Activated CD4-positive, alpha-beta T cell treated with anti-CD3 and anti-CD28 coated beads, Interleukin-2, amount 50 U/mL, for 24 hours (primary cell): ENCODE measurements around the gene KIR3DL3.
"Not testable (repeated sequence)": the region's sequence is repeated elsewhere in the genome, so short reads cannot be mapped to it uniquely, and the experiment has no call there.

Experiments used
- DNase-seq, 2 donors: peaks; one replicate each; pipeline ENCODE4 v3.0.0-alpha.2; 2020; ENCODE audit warnings: low read depth in 1 of 2, low spot score in 1 of 2

KIR3DL3 gene

DNA sequence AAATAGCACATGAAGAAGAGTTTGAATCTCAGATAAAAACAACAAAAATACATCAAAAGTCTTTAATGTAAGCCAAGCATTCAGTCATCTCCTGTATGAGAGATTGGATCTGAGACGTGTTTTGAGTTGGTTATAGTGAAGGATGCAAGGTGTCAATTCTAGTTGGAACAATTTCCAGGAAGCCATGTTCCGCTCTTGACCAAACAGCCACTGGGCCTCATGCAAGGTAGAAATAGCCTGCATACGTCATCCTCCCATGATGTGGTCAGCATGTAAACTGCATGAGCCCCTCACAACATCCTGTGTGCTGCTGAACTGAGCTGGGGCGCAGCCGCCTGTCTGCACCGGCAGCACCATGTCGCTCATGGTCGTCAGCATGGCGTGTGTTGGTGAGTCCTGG, at the start of gene KIR3DL3:
TSS of gene KIR3DL3 (plus strand) at position 301 of the 400 bp plus-strand sequence. CDS start at position 356, 55 bp downstream.
- DNase-seq, result no peak

- DNase-seq, result peak in 1 of 2 donors; percentile 48
These were observed 47.9 kb upstream of the KIR3DL3 start for GRCh38 chr19:54676210-54676834.

DNA sequence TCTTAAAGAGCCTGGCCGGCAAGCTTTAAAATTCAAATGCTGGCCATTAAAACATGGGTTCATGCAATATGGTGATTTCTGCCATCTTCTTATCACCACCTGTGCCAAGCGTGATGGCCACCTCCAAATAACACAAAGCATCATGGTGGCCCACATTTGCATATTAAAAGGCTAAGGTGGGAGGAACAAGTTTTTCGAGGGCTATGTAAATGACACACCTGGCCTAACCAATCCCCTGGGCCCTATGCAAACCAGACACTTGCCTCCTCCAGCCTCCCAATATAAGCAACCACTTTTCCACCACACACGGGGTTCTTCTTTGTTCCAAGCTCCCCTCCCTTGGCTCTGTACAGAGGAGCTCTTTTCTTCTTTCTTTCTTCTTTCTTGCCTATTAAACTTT, 47.0 kb upstream of the KIR3DL3 start:
- DNase-seq, result no peak

- not testable (repeated sequence) for DNase-seq
These were observed 42.6 kb upstream of the KIR3DL3 start for GRCh38 chr19:54681596-54681995.

- DNase-seq, result no peak
These were observed 41.9 kb upstream of the KIR3DL3 start for GRCh38 chr19:54682306-54682856.

- DNase-seq, result no peak
These were observed 39.7 kb upstream of the KIR3DL3 start for GRCh38 chr19:54684527-54684926.

GRCh38 chr19:54691582-54692297, 32.5 kb upstream of the KIR3DL3 start:
- no peak for DNase-seq

DNA sequence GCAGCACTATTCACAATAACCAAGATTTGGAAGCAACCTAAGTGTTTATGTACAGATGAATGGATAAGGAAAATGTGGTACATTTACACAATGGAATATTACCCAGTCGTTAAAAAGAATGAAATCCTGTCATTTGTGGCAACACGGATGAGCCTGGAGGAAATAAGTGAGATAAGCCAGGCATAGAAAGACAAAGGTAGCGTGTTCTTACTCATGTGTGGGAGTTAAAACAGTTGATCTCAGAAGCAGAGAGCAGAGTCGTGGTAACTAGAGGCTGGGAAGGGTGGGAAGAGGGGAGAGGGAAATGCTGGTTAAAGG, 32.0 kb upstream of the KIR3DL3 start:
- DNase-seq, result no peak

DNA sequence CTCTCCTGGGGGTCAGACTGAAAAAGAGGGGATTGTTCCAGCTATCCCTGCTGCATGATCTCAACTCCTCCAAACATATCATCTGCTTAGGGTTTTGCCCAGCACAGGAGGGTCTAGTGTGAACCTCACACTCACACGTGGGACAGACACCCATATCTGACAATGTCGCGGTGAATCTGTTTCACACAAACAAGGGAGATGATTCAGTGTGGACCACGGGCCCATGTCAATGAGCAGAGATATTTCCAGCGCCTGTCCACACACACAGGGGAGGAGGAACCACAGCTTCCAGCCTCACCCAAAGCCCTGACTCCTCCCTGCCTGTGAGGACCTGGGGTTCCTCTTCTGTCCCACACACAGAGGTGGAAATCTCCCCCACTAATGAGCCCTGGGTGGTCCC, 29.6 kb upstream of the KIR3DL3 start:
- no peak for DNase-seq

DNA sequence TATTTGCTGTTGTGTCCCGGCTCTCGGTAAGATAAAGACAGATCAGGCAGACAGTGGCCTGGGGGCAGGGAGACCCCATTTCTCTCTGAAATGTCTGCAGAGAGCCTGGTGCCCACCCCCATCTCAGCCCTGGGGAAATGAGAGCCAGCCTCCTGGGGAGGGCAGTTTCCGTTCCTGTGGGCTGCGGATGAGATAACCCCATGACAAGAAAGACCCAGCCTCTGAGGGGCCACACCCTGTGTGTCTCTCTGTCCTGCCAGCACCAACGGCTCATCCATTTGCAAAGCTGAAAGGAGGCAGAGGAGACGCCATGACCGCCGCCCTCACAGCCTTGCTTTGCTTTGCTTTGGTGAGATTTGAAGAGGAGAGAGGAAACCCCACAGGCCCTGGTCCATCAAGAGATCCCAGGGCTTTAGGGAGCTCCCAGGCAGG, 28.1 kb upstream of the KIR3DL3 start:
- no peak for DNase-seq

GRCh38 chr19:54696766-54697165, 27.5 kb upstream of the KIR3DL3 start:
- DNase-seq, result no peak

GRCh38 chr19:54697716-54698115, 26.5 kb upstream of the KIR3DL3 start:
- DNase-seq, result not testable (repeated sequence)

GRCh38 chr19:54704928-54705327, 19.3 kb upstream of the KIR3DL3 start:
- DNase-seq, result no peak

DNA sequence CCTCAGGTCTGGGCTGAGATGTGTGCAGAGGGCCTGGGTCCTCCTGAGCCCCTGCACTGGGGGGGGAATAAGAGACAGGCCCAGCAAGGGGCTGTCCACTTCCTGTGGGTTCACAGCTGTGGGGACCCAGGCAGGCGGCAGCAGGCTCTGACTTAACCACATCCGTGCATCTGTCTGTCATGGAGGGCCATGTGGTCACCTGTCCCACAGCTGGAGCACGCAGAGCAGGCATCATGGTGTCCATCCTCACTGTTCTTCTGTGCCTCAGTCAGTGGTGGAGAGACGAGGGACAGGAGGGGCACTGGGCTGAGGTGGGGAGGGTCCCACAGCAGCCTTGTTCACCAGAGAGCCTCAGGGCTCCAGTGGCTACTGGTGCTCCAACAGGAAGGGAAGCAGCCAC, 16.3 kb upstream of the KIR3DL3 start:
- DNase-seq, result no peak

- no peak for DNase-seq
These were observed 15.5 kb upstream of the KIR3DL3 start for GRCh38 chr19:54708781-54709180.

DNA sequence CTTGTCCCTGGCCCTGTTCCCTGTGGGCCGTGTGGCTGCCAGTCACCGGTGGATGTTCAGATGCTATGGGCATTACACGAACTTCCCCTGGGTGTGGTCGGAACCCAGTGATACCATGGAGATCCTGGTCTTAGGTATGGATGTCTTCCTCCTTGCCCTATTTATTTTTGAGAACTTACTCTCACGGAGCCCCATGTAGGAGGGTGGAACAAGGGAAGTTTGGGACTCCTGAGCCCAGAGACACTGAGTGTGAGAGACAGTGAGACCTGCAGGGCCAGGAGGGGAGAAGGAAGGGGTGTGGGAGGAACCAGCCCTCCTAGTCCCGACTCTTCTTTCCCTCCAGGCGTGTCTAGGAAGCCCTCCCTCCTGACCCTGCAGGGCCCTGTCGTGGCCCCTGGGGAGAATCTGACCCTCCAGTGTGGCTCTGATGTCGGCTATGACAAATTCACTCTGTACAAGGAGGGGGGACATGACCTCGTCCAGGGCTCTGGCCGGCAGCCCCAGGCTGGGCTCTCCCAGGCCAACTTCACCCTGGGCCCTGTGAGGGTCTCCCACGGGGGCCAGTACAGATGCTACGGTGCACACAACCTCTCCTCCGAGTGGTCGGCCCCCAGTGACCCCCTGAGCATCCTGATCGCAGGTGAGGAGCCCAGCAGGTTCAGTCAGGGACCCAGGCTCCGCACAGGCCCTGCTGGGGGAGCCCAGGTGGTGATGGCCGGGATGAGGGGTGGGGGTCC, 14.9 kb upstream of the KIR3DL3 start:
- no peak for DNase-seq

DNA sequence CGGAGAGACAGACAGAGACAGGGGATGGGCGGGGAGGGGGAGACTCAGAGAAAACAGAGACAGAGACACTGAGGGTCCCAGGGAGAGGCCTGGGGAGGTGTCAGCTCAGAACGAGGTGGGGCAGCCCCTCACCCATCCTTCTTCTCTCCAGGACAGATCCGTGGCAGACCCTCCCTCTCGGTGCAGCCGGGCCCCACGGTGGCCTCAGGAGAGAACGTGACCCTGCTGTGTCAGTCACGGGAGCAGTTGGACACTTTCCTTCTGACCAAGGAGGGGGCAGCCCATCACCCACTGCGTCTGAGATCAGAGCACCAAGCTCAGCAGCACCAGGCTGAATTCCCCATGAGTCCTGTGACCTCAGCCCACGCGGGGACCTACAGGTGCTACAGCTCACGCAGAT, 14.3 kb upstream of the KIR3DL3 start:
- not testable (repeated sequence) for DNase-seq

GRCh38 chr19:54724644-54725043, 402 bp downstream of the KIR3DL3 start:
- no peak for DNase-seq

- DNase-seq, result no peak
These were observed 1.1 kb downstream of the KIR3DL3 start for GRCh38 chr19:54725321-54725720.

DNA sequence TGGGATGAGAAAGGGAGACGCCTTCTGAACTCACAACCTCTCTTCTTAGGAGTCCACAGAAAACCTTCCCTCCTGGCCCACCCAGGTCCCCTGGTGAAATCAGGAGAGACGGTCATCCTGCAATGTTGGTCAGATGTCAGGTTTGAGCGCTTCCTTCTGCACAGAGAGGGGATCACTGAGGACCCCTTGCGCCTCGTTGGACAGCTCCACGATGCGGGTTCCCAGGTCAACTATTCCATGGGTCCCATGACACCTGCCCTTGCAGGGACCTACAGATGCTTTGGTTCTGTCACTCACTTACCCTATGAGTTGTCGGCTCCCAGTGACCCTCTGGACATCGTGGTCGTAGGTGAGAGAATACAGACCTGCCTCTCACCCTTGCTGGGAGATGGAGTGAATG, 3.3 kb downstream of the KIR3DL3 start:
- no peak for DNase-seq

DNA sequence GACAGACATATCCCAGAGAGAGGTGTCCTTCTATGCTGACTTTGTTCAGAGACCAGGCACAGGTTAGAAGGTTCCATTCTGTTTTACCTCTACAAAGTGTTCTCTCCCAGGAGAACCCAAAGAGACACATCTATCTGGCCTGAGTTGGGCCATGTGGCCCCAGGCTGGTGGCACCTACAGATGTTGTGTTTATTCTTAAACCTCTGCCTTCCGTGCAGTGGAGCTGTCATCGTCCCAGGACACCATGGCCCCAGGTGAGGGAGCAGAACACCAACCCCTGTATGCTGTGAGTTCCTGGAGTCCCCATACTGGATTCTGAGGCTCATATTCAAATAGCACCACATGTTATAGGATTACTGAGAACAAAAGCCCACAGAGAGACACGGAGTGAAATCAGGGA, 3.9 kb downstream of the KIR3DL3 start:
- no peak for DNase-seq
